BJ (cell line): Measurements from ENCODE around the gene CCT3. TPM values are rescaled to one million over a fixed set of nuclear protein-coding genes. Genes with fewer than 3 reads are reported as not detected.

ENCODE experiments used
- CTCF ChIA-PET: fragments of 350-600 bp; formaldehyde crosslinking; extraction: SDS; loops from one replicate; lab custom pipeline; 2021; ENCODE audit warnings: antibody characterized with exemption, inconsistent platforms; lab: Yijun Ruan, JAX
- POLR2A ChIA-PET: fragments of 300-600 bp; sonication (Branson Sonifier 250); formaldehyde crosslinking; extraction: SDS; loops from one replicate; lab custom pipeline; 2021; ENCODE audit warnings: antibody characterized with exemption; lab: Charles Lee
- DNase-seq: peaks from one replicate; pipeline ENCODE4 v3.0.0-alpha.2; 2011; ENCODE audit warnings: low read depth
- H3K27me3 ChIP-seq: 2 replicates; pipeline ENCODE4 v1.6.0; 2011; ENCODE audit warnings: low read length; ENCODE audit not compliant: control insufficient read depth, insufficient read depth
- H3K36me3 ChIP-seq: 2 replicates; pipeline ENCODE4 v1.5.1; 2011; ENCODE audit warnings: low read length; ENCODE audit not compliant: control insufficient read depth, insufficient read depth
- H3K4me3 ChIP-seq: 2 replicates; pipeline ENCODE4 v1.5.1; 2011; ENCODE audit warnings: low read depth, mild to moderate bottlenecking, control low read depth, low read length
- polyA plus RNA-seq: library from polyadenylated mRNA; depleted of rRNA; stranded (reverse); fragments of >200 nt; gene quantifications from 2 replicates; pipeline ENCODE4 v1.2.3, GENCODE V29; 2011
- TF ChIP-seq, protein P1 (sequence below): IDR thresholded peaks from 2 replicates; pipeline ENCODE4 v1.5.1; 2011; ENCODE audit warnings: low read depth, mild to moderate bottlenecking, control low read depth, inconsistent platforms, low read length, moderate library complexity; ENCODE audit not compliant: insufficient read depth

Gene CCT3
- polyA plus RNA-seq, 1 experiment, result 275 TPM

DNA sequence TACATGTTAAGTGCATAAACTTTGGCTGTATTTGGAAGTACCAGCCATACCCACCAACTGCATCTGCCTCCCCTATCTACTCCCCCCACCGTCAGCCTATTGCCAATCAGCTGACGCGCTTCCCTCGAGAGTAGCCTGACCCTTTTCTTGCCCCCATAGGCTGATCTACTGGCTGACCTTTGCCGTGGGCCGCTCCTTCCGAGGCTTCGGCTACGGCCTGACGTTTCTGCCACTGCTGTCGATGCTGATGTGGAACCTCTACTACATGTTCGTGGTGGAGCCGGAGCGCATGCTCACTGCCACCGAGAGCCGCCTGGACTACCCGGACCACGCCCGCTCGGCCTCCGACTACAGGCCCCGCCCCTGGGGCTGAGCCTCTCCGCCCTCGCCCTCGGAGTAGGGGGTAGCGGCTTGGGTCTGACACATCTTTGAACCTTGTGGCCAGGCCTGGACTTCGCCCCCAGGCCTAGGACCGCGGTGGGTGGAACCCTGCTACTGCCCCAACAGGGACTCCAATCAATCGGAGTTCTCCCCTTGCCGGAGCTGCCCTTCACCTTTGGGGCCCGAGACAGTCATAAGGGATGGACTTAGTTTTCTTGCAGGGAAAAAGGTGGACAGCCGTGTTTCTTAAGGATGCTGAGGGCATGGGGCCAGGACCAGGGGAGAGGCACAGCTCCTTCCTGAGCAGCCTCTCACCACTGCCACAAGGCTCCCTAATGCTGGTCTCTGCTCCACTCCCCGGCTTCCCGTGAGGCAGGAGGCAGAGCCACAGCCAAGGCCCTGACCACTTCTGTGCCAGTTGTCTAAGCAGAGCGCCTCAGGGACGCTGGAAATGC lies 46.6 kb downstream of the CCT3 start:
- peaks cover 4% of the 10 kb centered on the region; the same call in 1 of the 2 replicates for H3K36me3 ChIP-seq
- ChIA-PET CTCF (interaction anchor here (1.0 kb wide), 1 partner anchor 9 kb away, joined by 3 read pairs; the partner anchor contains the start of gene SMG5), POLR2A (no interaction called here)

DNA sequence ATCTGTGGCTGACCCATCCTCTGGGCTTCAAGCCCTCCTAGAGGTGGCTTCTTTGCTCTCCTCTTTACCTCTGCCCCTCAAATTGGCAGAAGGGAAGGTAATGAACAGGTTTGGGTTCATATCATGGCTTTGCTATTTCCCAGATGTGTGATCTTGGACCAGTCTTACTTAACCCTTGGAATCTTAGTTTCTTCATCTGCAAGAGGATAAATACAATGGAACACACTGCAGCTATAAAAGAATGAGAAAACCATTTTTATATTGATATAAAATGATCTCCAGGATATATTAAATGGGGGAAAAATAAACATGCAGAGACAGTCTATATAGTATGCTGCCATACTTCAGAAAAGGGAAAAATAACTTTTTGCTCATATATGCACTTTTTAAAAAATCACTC lies 48.2 kb downstream of the CCT3 start:
- CTCF ChIA-PET, result no interaction called here
- no peak for DNase-seq
- no peak overlapping the region for H3K4me3 ChIP-seq
- H3K27me3 ChIP-seq, result no peaks in the 10 kb centered on the region
- POLR2A ChIA-PET, result no interaction called here
- TF ChIP-seq, protein P1, sequence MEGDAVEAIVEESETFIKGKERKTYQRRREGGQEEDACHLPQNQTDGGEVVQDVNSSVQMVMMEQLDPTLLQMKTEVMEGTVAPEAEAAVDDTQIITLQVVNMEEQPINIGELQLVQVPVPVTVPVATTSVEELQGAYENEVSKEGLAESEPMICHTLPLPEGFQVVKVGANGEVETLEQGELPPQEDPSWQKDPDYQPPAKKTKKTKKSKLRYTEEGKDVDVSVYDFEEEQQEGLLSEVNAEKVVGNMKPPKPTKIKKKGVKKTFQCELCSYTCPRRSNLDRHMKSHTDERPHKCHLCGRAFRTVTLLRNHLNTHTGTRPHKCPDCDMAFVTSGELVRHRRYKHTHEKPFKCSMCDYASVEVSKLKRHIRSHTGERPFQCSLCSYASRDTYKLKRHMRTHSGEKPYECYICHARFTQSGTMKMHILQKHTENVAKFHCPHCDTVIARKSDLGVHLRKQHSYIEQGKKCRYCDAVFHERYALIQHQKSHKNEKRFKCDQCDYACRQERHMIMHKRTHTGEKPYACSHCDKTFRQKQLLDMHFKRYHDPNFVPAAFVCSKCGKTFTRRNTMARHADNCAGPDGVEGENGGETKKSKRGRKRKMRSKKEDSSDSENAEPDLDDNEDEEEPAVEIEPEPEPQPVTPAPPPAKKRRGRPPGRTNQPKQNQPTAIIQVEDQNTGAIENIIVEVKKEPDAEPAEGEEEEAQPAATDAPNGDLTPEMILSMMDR, result no peak
- H3K36me3 ChIP-seq, result peaks cover 4% of the 10 kb centered on the region

More for the DNA sequence above, 46.6 kb downstream of the CCT3 start:
- Histone ChIP-seq H3K27me3 (no peaks in the 10 kb centered on the region), H3K4me3 (peak overlapping the region; percentile 50)
- peak; percentile 37 for DNase-seq
- TF ChIP-seq, protein P1, result no peak

DNA sequence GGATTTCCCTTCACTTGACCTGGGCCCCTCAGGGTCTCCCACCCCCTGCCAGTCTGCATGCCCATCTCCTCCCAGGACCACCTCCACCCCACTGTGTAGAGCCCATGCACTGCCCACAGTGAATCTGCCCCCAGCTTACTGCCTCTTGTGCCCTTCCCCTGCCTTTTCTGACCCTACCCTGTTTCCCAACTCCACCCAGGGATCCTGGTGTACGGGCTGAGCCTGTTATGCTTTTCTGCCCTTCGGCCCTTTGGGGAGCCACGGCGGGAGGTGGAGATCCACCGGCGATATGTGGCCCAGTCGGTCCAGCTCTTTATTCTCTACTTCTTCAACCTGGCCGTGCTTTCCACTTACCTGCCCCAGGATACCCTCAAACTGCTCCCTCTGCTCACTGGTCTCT lies 52.0 kb downstream of the CCT3 start:
- no peaks in the 10 kb centered on the region for H3K27me3 ChIP-seq
- TF ChIP-seq, protein P1, result no peak
- peaks cover 1% of the 10 kb centered on the region for H3K36me3 ChIP-seq
- ChIA-PET POLR2A (no interaction called here), CTCF (interaction anchor here (0.6 to 1.3 kb wide), 4 partner anchors 70 to 166 kb away, joined by 3 read pairs; no protein-coding TSS in a partner anchor)
- no peak overlapping the region for H3K4me3 ChIP-seq
- no peak for DNase-seq

DNA sequence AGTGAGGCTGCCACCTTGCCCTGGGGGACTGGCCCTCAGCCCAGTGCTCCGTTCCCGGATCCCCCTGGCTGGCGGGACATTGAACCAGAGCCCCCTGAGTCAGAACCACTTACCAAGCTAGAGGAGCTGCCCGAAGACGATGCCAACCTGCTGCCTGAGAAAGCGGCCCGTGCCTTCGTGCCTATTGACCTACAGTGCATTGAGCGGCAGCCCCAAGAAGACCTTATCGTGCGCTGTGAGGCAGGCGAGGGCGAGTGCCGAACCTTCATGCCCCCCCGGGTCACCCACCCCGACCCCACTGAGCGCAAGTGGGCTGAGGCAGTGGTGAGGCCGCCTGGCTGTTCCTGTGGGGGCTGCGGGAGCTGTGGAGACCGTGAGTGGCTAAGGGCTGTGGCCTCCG lies 52.7 kb downstream of the CCT3 start:
- ChIA-PET POLR2A (no interaction called here), CTCF (interaction anchor here (0.6 kb wide), 1 partner anchor 165 kb away, joined by 3 read pairs; no protein-coding TSS in a partner anchor)
- Histone ChIP-seq H3K36me3 (peaks cover 1% of the 10 kb centered on the region), H3K27me3 (no peaks in the 10 kb centered on the region), H3K4me3 (no peak overlapping the region)
- DNase-seq, result no peak
- TF ChIP-seq, protein P1, result no peak

DNA sequence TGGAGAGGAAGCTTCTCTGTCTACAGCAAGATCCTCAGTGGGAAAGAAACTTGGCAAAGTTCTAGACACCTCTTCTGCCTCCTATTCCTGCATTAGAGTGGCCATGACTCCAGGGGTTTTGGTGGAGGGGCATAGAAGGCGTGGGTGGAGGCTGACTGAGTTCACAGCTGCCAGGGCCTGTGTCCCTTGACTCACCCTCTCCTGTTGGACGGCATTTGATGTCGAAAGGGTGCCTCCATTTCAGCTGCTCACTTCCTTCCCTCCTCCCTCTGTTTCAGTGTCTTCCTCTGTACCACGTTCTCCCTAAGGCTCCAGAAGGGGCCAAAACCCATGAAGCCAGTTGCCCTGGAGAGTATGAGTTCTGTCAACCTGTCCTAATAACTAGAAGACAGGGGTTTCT lies 53.3 kb downstream of the CCT3 start:
- TF ChIP-seq, protein P1, result no peak
- Histone ChIP-seq H3K27me3 (no peaks in the 10 kb centered on the region), H3K36me3 (peaks cover 1% of the 10 kb centered on the region), H3K4me3 (no peak overlapping the region)
- ChIA-PET POLR2A (no interaction called here), CTCF (no interaction called here)
- no peak for DNase-seq
